H9 (cell line): Measurements from ENCODE around the gene BPGM. TPM values are rescaled to one million over a fixed set of nuclear protein-coding genes. Genes with fewer than 3 reads are reported as not detected.

Experiments used
- DNase-seq: peaks from one replicate; pipeline ENCODE4 v3.0.0-alpha.2; 2017
- H2AFZ ChIP-seq: one replicate; pipeline ENCODE4 v1.6.1; 2013; ENCODE audit warnings: mild to moderate bottlenecking, low read length, control low read depth, moderate library complexity
- H2AK5ac ChIP-seq: 2 replicates; pipeline ENCODE4 v1.6.1; 2013; ENCODE audit warnings: low read length, control low read depth, mixed read lengths; ENCODE audit not compliant: insufficient read length
- H2BK120ac ChIP-seq: one replicate; pipeline ENCODE4 v1.6.1; 2013; ENCODE audit warnings: low read depth, mild to moderate bottlenecking, low read length, control low read depth, inconsistent platforms; ENCODE audit not compliant: poor library complexity, severe bottlenecking
- H2BK12ac ChIP-seq: 2 replicates; pipeline ENCODE4 v1.6.1; 2013; ENCODE audit warnings: low read length, control low read depth, mixed read lengths, low read depth; ENCODE audit not compliant: insufficient read length
- H2BK15ac ChIP-seq: 2 replicates; pipeline ENCODE4 v1.6.1; 2013; ENCODE audit warnings: low read depth, low read length, control low read depth
- H2BK20ac ChIP-seq: one replicate; pipeline ENCODE4 v1.6.1; 2013; ENCODE audit warnings: low read depth, mild to moderate bottlenecking, low read length, control low read depth, inconsistent platforms; ENCODE audit not compliant: poor library complexity, severe bottlenecking
- H2BK5ac ChIP-seq: 2 replicates; pipeline ENCODE4 v1.6.1; 2013; ENCODE audit warnings: low read length, control low read depth, mixed read lengths; ENCODE audit not compliant: insufficient read length
- H3K14ac ChIP-seq: 2 replicates; pipeline ENCODE4 v1.6.1; 2013; ENCODE audit warnings: low read length, control low read depth; ENCODE audit not compliant: insufficient read depth
- H3K18ac ChIP-seq: 2 replicates; pipeline ENCODE4 v1.6.1; 2013; ENCODE audit warnings: low read depth, mild to moderate bottlenecking, mixed read lengths, low read length, control low read depth; ENCODE audit not compliant: insufficient read length
- H3K23ac ChIP-seq: 2 replicates; pipeline ENCODE4 v1.6.1; 2013; ENCODE audit warnings: low read length, control low read depth, mixed read lengths, low read depth; ENCODE audit not compliant: insufficient read length
- H3K23me2 ChIP-seq: 2 replicates; pipeline ENCODE4 v1.6.1; 2013; ENCODE audit warnings: low read depth, mild to moderate bottlenecking, mixed read lengths, low read length, control low read depth; ENCODE audit not compliant: insufficient read length, poor library complexity, severe bottlenecking
- H3K27ac ChIP-seq: 2 replicates; pipeline ENCODE4 v1.5.1; 2013; ENCODE audit warnings: low read length, control low read depth, mixed read lengths, low read depth; ENCODE audit not compliant: insufficient read length
- H3K27me3 ChIP-seq: 2 replicates; pipeline ENCODE4 v1.6.1; 2013; ENCODE audit warnings: low read length, control low read depth, inconsistent platforms; ENCODE audit not compliant: insufficient read depth
- H3K4ac ChIP-seq: 2 replicates; pipeline ENCODE4 v1.6.1; 2013; ENCODE audit warnings: low read depth, mild to moderate bottlenecking, control low read depth, inconsistent platforms, low read length, moderate library complexity
- H3K4me1 ChIP-seq: 2 replicates; pipeline ENCODE4 v1.6.1; 2013; ENCODE audit warnings: low read length, control low read depth, inconsistent platforms; ENCODE audit not compliant: insufficient read depth
- H3K4me2 ChIP-seq: 2 replicates; pipeline ENCODE4 v1.6.1; 2013; ENCODE audit warnings: low read length, control low read depth, mixed read lengths; ENCODE audit not compliant: insufficient read length, insufficient read depth
- H3K56ac ChIP-seq: 2 replicates; pipeline ENCODE4 v1.6.1; 2013; ENCODE audit warnings: low read depth, mild to moderate bottlenecking, mixed read lengths, low read length, control low read depth; ENCODE audit not compliant: insufficient read length
- H3K79me1 ChIP-seq: 2 replicates; pipeline ENCODE4 v1.6.1; 2013; ENCODE audit warnings: low read depth, mild to moderate bottlenecking, moderate library complexity, low read length, control low read depth, inconsistent platforms; ENCODE audit not compliant: insufficient read depth, poor library complexity, severe bottlenecking
- H3K79me2 ChIP-seq: 2 replicates; pipeline ENCODE4 v1.6.1; 2013; ENCODE audit warnings: low read length, control low read depth, inconsistent platforms; ENCODE audit not compliant: insufficient read depth
- H3K9ac ChIP-seq: 2 replicates; pipeline ENCODE4 v1.6.1; 2013; ENCODE audit warnings: low read length, control low read depth, mixed read lengths; ENCODE audit not compliant: insufficient read length; ENCODE audit errors: extremely low read depth
- H3K9me3 ChIP-seq: one replicate; pipeline ENCODE4 v1.6.1; 2013; ENCODE audit warnings: low read depth, low read length, inconsistent platforms; ENCODE audit not compliant: control insufficient read depth
- H3T11ph ChIP-seq: one replicate; pipeline ENCODE4 v1.6.1; 2013; ENCODE audit warnings: mild to moderate bottlenecking, low read length, control low read depth, inconsistent platforms
- H4K20me1 ChIP-seq: one replicate; pipeline ENCODE4 v1.6.1; 2013; ENCODE audit not compliant: control insufficient read depth, insufficient read length, insufficient read depth
- H4K5ac ChIP-seq: 2 replicates; pipeline ENCODE4 v1.6.1; 2013; ENCODE audit warnings: low read depth, mild to moderate bottlenecking, mixed read lengths, low read length, control low read depth; ENCODE audit not compliant: insufficient read length
- H4K8ac ChIP-seq: replicated peaks from 2 replicates; pipeline ENCODE4 v1.6.1; 2013; ENCODE audit warnings: low read length, control low read depth, mixed read lengths, low read depth; ENCODE audit not compliant: insufficient read length
- H4K91ac ChIP-seq: 2 replicates; pipeline ENCODE4 v1.6.1; 2013; ENCODE audit warnings: low read depth, mild to moderate bottlenecking, moderate library complexity, mixed read lengths, low read length, control low read depth; ENCODE audit not compliant: insufficient read length
- H3K27ac Mint-ChIP-seq, 3 experiments: 2 replicates in 2 of 3; 3 replicates in 1 of 3; pipeline ENCODE4 v1.8.0; 2020 to 2021; ENCODE audit warnings: mixed read lengths in 3 of 3, mild to moderate bottlenecking in 1 of 3, moderate library complexity in 1 of 3
- H3K27me3 Mint-ChIP-seq: 2 replicates; pipeline ENCODE4 v1.8.0; 2021; ENCODE audit warnings: low read depth, mild to moderate bottlenecking, moderate library complexity, mixed read lengths
- H3K36me3 Mint-ChIP-seq, 3 experiments: 2 replicates in 2 of 3; 3 replicates in 1 of 3; pipeline ENCODE4 v1.8.0; 2020 to 2021; ENCODE audit warnings: low read depth in 3 of 3, mixed read lengths in 3 of 3; ENCODE audit not compliant: insufficient read depth in 1 of 3
- H3K4me1 Mint-ChIP-seq, 2 experiments: 2 replicates each; pipeline ENCODE4 v1.8.0; 2020; ENCODE audit warnings: mixed read lengths in 2 of 2
- H3K4me3 Mint-ChIP-seq, 2 experiments: 2 replicates in 1 of 2; 3 replicates in 1 of 2; pipeline ENCODE4 v1.8.0; 2020 to 2021; ENCODE audit warnings: mild to moderate bottlenecking in 2 of 2, mixed read lengths in 2 of 2, moderate library complexity in 1 of 2
- H3K9me3 Mint-ChIP-seq, 2 experiments: 2 replicates in 1 of 2; 3 replicates in 1 of 2; pipeline ENCODE4 v1.8.0; 2020; ENCODE audit warnings: mild to moderate bottlenecking in 2 of 2, mixed read lengths in 2 of 2, moderate library complexity in 1 of 2
- WGBS: extraction: QIAGEN DNeasy Blood & Tissue Kit; methylation state at CpG from one replicate; pipeline ENCODE4 v1.1.7; 2013; ENCODE audit warnings: missing lambda C conversion rate, low lambda C conversion rate, mixed read lengths; ENCODE audit not compliant: insufficient read length; ENCODE audit errors: extremely low coverage; 5-methylcytosine and 5-hydroxymethylcytosine counted together
- total RNA-seq: library from RNA; stranded (reverse); gene quantifications from 2 replicates; pipeline ENCODE4 v1.2.1, GENCODE V29; 2021
- TF ChIP-seq, protein P1 (sequence below): fragments of 200-600 bp; sonication (generic); conservative IDR thresholded peaks from 3 replicates; pipeline ENCODE4 v1.8.0; 2021; ENCODE audit warnings: antibody characterized with exemption, mild to moderate bottlenecking

BPGM gene
- total RNA-seq, 1 experiment from 2014 or later = 14.4 TPM

DNA sequence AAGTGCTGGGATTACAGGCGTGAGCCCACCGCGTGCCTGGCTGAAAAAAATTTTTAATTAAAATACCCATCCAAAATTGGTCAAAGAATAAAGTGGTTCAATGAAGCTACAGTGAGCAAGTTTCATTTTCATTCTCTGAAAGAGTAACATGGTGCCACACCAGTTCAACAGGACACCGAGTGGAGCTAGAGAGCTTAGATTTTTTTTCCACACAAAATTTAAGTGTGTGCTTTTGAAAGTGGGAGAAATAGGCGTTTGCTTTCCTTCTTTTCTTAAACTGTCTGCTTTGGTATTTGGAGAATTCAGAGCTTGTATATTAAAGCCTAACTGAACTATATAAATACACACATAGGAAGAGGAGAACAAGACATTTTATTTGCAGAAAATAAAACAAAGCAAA, 43.4 kb downstream of the BPGM start:
- TF ChIP-seq, protein P1, sequence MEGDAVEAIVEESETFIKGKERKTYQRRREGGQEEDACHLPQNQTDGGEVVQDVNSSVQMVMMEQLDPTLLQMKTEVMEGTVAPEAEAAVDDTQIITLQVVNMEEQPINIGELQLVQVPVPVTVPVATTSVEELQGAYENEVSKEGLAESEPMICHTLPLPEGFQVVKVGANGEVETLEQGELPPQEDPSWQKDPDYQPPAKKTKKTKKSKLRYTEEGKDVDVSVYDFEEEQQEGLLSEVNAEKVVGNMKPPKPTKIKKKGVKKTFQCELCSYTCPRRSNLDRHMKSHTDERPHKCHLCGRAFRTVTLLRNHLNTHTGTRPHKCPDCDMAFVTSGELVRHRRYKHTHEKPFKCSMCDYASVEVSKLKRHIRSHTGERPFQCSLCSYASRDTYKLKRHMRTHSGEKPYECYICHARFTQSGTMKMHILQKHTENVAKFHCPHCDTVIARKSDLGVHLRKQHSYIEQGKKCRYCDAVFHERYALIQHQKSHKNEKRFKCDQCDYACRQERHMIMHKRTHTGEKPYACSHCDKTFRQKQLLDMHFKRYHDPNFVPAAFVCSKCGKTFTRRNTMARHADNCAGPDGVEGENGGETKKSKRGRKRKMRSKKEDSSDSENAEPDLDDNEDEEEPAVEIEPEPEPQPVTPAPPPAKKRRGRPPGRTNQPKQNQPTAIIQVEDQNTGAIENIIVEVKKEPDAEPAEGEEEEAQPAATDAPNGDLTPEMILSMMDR = peak; percentile 36; the same call in 1 of the 3 replicates
- no peak overlapping the region for H4K8ac ChIP-seq
- no peak overlapping the region for H2AK5ac ChIP-seq
- H3K27me3 ChIP-seq = no peaks in the 10 kb centered on the region
- H2BK15ac ChIP-seq = no peak overlapping the region
- H2BK5ac ChIP-seq = no peak overlapping the region
- no peaks in the 10 kb centered on the region for H3K79me1 ChIP-seq
- no peak for DNase-seq
- H3K9me3 ChIP-seq = no peaks in the 10 kb centered on the region
- H3K23ac ChIP-seq = no peak overlapping the region
- WGBS = no CpG with 5 or more reads among the region's 5 CpGs
- Mint-ChIP-seq H3K4me3 (no peak overlapping the region), H3K9me3 (no peaks in the 10 kb centered on the region), H3K27me3 (no peaks in the 10 kb centered on the region), H3K36me3 (no peaks in the 10 kb centered on the region), H3K27ac (no peak overlapping the region), H3K4me1 (peaks cover 5 to 8% of the 10 kb centered on the region in 2 experiments)
- no peaks in the 10 kb centered on the region for H3K4me1 ChIP-seq
- no peak overlapping the region for H3K4me2 ChIP-seq
- H4K91ac ChIP-seq = no peak overlapping the region
- no peak overlapping the region for H3K9ac ChIP-seq
- no peak overlapping the region for H3K56ac ChIP-seq
- H2BK20ac ChIP-seq = no peak overlapping the region
- no peak overlapping the region for H3K27ac ChIP-seq
- no peaks in the 10 kb centered on the region for H3K79me2 ChIP-seq
- no peak overlapping the region for H2BK120ac ChIP-seq
- no peak overlapping the region for H3K14ac ChIP-seq
- H4K5ac ChIP-seq = no peak overlapping the region
- H2AFZ ChIP-seq = no peak overlapping the region
- no peak overlapping the region for H3T11ph ChIP-seq
- H3K4ac ChIP-seq = no peak overlapping the region
- no peak overlapping the region for H2BK12ac ChIP-seq
- no peak overlapping the region for H3K18ac ChIP-seq
- no peaks in the 10 kb centered on the region for H3K23me2 ChIP-seq
- H4K20me1 ChIP-seq = no peaks in the 10 kb centered on the region
